ENCODE data around the gene RPAP3.

GRCh38 chr12:47736877-47737676, 31.2 kb upstream of the RPAP3 start:
- no peak for TF ChIP-seq EZH2phosphoT487 (IDR thresholded peaks at IDR 0.05; ENCODE audit: unreplicated experiment)
- no peak for TF ChIP-seq CTCF (conservative IDR thresholded peaks at IDR 0.05; ENCODE audit: low read depth in 2 of 2)
- no peak for TF ChIP-seq EZH2 (IDR thresholded peaks at IDR 0.05; ENCODE audit: low read depth, unreplicated experiment)
- TF ChIP-seq CREB1 (CRISPR knock-in tag; IDR thresholded peaks at IDR 0.05; ENCODE audit: low read depth) = no peak
- TF ChIP-seq, protein P1, sequence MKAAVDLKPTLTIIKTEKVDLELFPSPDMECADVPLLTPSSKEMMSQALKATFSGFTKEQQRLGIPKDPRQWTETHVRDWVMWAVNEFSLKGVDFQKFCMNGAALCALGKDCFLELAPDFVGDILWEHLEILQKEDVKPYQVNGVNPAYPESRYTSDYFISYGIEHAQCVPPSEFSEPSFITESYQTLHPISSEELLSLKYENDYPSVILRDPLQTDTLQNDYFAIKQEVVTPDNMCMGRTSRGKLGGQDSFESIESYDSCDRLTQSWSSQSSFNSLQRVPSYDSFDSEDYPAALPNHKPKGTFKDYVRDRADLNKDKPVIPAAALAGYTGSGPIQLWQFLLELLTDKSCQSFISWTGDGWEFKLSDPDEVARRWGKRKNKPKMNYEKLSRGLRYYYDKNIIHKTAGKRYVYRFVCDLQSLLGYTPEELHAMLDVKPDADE (IDR thresholded peaks at IDR 0.05) = no peak
- no peak for TF ChIP-seq ZNF331 (CRISPR knock-in tag; IDR thresholded peaks at IDR 0.05; ENCODE audit: low read depth)
- TF ChIP-seq POLR2AphosphoS5 (IDR thresholded peaks at IDR 0.05; ENCODE audit: low read depth) = no peak
- TF ChIP-seq REST (IDR thresholded peaks at IDR 0.05; ENCODE audit: unreplicated experiment) = no peak
- no peak for TF ChIP-seq NANOG (IDR thresholded peaks at IDR 0.05; ENCODE audit: borderline replicate concordance)
- no peak for TF ChIP-seq JUNB (IDR thresholded peaks at IDR 0.05; ENCODE audit: unreplicated experiment)

Measured in GM23338 (cell line).